ENCODE measurements around the gene ELMO1.

The ELMO1 gene

DNA sequence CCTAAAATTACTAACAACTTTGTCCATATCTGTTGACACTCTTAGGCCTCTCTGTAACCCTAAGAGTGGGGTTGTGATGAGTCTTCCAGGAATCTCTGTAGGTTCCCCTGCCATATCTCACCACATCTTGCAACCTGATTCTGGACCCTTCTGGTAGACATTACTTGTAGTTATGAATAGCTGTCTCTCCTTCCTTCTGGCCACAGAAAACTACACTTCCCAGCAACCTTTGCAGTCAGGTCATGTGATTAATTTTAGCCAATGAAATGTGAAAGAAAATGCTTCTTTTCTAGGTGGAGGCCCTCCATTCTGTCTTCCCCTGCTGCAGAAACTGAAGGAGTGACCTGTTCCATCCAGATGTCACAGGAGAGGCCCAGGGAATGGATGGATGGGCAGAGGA lies 576.8 kb downstream of the ELMO1 start:
- TF ChIP-seq, protein P1, sequence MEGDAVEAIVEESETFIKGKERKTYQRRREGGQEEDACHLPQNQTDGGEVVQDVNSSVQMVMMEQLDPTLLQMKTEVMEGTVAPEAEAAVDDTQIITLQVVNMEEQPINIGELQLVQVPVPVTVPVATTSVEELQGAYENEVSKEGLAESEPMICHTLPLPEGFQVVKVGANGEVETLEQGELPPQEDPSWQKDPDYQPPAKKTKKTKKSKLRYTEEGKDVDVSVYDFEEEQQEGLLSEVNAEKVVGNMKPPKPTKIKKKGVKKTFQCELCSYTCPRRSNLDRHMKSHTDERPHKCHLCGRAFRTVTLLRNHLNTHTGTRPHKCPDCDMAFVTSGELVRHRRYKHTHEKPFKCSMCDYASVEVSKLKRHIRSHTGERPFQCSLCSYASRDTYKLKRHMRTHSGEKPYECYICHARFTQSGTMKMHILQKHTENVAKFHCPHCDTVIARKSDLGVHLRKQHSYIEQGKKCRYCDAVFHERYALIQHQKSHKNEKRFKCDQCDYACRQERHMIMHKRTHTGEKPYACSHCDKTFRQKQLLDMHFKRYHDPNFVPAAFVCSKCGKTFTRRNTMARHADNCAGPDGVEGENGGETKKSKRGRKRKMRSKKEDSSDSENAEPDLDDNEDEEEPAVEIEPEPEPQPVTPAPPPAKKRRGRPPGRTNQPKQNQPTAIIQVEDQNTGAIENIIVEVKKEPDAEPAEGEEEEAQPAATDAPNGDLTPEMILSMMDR (IDR thresholded peaks at IDR 0.05; ENCODE audit: low read depth, low read length, missing control alignments), result no peak
- DNase-seq (ENCODE audit: low read depth), result no peak
- in situ Hi-C loops (cut with HindIII; ENCODE audit: low sequenced_read_pairs), result no loop called here
- no peak overlapping the region for H3K4me3 ChIP-seq (ENCODE audit: low read depth, low read length)

- TF ChIP-seq, protein P1 (IDR thresholded peaks at IDR 0.05; ENCODE audit: low read depth, low read length, missing control alignments), result no peak
- in situ Hi-C loops (cut with HindIII; ENCODE audit: low sequenced_read_pairs), result no loop called here
- DNase-seq (ENCODE audit: low read depth), result no peak
- H3K4me3 ChIP-seq (ENCODE audit: low read depth, low read length), result no peak overlapping the region
These were observed 577.3 kb downstream of the ELMO1 start for GRCh38 chr7:36871355-36871738.

GRCh38 chr7:36870625-36871354 lies 577.9 kb downstream of the ELMO1 start:
- DNase-seq (ENCODE audit: low read depth), result no peak
- in situ Hi-C loops (cut with HindIII; ENCODE audit: low sequenced_read_pairs), result no loop called here
- no peak overlapping the region for H3K4me3 ChIP-seq (ENCODE audit: low read depth, low read length)
- TF ChIP-seq, protein P1 (IDR thresholded peaks at IDR 0.05; ENCODE audit: low read depth, low read length, missing control alignments), result no peak

GRCh38 chr7:36868727-36869411 lies 579.8 kb downstream of the ELMO1 start:
- no peak for DNase-seq (ENCODE audit: low read depth)
- in situ Hi-C loops (cut with HindIII; ENCODE audit: low sequenced_read_pairs), result no loop called here
- H3K4me3 ChIP-seq (ENCODE audit: low read depth, low read length), result no peak overlapping the region
- TF ChIP-seq, protein P1 (IDR thresholded peaks at IDR 0.05; ENCODE audit: low read depth, low read length, missing control alignments), result no peak

DNA sequence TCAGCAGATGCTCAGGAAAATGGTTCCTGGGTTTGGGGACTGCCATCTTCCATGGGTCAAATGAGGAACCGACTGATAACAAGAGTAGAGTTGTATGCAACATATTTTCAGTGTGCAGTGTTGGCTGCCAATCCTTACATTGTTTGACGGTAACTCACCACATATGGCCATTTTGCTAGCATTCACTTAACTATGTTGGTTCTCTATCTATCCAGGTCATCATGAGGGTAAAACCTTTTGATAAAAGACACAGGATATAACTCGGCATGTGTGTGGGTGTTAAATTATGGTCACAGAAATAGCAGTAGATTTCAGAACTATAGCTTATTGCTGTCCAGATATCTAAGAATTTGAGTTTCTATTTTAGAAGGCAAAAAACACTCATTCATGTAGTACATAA lies 583.6 kb downstream of the ELMO1 start:
- H3K4me3 ChIP-seq (ENCODE audit: low read depth, low read length), result no peak overlapping the region
- TF ChIP-seq, protein P1 (IDR thresholded peaks at IDR 0.05; ENCODE audit: low read depth, low read length, missing control alignments), result no peak
- no peak for DNase-seq (ENCODE audit: low read depth)
- in situ Hi-C loops (cut with HindIII; ENCODE audit: low sequenced_read_pairs), result no loop called here

DNA sequence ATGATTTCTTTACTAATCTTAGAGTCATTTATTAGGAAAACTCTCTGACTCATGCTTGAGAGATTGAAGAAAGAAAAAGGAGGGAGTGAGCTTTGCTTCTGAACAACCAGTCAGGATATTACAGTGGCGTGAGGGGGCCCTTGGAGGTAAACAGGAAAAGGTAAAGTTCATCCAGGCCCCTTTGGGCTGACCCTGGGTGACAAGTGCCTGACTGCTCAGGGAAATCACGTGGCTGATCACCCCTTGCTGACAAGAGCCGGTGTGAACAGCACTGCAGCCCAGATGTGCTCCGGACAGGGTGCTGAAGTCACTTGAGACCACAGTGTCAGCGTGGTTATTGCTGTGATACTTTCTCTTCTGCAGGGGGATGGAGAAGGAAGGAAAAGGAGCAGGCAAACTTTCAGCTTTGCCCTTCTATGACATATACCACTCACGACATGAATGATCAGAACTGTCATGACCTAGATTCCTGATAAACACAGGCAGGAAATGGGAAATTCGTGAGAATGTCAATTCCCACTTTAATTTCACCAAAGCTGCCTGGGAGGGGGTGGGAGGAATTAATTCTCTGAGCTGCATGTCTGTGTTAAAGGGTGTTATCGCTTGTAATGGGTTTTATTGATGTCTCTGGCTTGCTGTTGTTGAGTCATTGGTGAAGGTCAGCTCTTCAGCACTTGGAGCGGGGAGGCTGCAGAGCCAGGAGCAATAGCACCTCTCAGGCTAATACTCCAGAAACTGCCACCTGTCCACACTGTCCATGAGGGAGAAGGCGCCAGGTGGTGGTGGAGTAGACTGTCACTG lies 584.6 kb downstream of the ELMO1 start:
- in situ Hi-C loops (cut with HindIII; ENCODE audit: low sequenced_read_pairs), result no loop called here
- no peak for DNase-seq (ENCODE audit: low read depth)
- TF ChIP-seq, protein P1 (IDR thresholded peaks at IDR 0.05; ENCODE audit: low read depth, low read length, missing control alignments), result no peak
- H3K4me3 ChIP-seq (ENCODE audit: low read depth, low read length), result no peak overlapping the region

Data from astrocyte of the cerebellum (primary cell).